NCI-H1417 (cell line): ENCODE results near the gene AKAP13.
"Not testable (repeated sequence)": the region's sequence is repeated elsewhere in the genome, so short reads cannot be mapped to it uniquely, and the experiment has no call there.

Experiments used
- DNase-seq, 3 experiments: peaks; one replicate each; lab custom pipeline; 2025; lab: John Stamatoyannopoulos, UW

Gene AKAP13

DNA sequence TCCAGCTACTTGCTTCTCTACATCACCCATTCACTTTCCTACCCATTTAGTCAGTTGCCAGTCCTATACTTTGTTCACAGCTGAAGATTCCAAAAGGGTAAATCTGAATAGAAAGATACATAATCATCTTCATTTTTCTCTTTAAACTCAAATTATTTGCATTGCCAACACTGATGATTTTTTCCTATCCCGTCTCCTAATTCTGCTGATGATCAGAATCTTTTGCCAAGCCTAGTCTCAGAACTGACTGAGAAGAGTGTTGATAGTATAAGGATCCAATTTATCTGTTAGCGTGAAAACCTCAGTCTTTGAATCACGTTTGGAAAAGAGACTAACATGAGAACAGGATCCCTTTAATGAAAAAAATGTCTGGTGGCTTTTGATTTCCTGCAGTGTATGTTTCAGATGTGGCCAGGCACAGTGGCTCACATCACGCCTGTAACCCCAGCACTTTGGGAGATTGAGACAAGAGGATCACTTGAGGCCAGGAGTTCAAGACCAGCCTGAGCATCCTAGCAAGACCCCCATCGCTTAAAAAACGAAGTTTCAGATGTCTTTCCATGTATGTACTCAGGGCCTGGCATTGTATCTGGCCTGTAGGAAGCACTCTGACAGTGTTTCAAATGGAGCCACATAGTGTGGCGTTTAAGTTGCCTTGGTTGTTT, 244.9 kb downstream of the AKAP13 start:
- no peak for DNase-seq

GRCh38 chr15:85625856-85626255, 245.5 kb downstream of the AKAP13 start:
- DNase-seq = no peak

DNA sequence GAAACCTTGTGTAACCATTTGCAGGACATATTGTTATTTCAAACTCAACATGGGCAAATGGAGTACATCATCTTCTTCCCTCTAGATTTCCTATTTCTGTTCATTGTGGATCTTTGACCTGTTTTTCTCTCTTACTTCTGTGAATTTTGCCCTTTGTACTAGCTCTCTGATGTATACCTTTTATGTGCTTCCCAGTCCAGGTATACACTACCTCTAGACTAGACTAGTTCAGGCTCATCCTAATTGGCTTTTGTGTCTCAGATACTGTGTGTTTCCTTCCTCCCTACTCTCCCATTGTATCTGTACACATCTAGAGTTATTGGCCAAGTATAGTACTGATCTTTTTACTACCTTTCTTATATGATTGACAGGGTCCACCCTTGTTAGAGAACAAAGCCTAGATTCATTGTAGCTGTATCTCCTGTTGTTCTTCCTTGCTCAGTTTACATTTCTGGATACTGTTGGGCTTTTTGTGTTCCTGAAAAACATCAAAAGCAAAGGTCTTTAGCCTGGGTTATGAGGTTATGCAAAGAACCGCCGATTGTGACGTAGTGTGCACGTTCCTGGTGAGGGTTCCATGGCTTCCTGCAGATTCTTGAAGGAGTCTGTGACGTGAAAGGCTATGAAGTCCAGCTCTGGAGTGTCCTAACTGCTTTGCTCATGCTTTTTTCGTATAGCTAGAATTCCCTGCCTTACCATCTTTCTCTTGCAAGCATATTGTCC, 247.0 kb downstream of the AKAP13 start:
- no peak for DNase-seq

DNA sequence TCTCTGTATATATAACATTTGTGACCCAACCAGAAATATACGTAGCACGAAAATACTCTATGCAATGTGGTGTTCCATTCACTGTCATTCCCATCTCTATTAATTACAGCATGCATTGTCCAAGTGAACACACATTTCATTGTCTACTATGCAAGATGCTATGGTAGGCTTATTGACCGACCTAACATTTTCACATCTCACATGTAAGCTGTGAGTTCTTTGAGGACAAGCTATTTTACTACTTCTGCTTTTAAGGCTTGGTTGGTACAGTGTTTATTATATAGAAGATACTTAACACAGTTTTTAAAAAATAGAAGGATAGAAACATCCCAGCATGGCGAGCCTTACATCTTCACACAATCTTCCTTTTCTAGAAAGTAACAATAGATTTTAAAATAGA, 249.9 kb downstream of the AKAP13 start:
- DNase-seq = no peak

DNA sequence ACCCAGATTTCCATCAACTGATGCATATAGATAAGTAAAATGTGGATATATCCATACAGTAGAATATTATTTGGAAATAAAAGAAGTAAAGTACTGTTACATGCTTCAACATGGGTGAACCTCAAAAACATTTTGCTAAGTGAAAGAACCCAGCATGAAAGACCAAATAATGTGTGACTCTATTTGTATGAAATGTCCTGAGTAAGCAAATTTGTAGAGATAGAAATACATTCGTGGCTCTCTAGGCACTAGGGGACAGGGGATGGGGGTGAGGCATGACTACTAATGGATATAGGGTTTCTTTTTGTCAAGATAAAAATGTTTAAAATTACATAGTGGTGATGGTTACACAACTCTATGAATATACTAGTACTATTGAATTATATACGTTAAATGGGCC, 250.6 kb downstream of the AKAP13 start:
- DNase-seq = no peak

DNA sequence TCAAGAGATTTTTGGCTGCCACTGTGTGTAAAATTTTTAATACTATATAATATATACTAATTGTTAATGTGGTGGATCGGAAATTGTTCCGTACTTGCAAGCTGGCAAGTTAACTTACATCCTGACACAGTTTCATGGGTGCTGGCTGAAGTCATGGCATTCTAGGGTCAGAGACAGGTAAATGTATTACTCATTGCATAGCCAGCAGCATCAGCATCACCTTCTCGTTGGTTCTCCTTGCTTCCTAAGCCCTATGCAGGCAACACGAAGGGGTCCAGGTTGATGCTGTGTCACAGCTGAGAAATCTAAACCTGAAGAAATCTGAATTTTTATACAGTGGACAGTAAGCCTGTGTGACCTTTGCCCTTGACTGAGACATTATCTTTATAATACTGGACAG, 251.6 kb downstream of the AKAP13 start:
- no peak for DNase-seq

DNA sequence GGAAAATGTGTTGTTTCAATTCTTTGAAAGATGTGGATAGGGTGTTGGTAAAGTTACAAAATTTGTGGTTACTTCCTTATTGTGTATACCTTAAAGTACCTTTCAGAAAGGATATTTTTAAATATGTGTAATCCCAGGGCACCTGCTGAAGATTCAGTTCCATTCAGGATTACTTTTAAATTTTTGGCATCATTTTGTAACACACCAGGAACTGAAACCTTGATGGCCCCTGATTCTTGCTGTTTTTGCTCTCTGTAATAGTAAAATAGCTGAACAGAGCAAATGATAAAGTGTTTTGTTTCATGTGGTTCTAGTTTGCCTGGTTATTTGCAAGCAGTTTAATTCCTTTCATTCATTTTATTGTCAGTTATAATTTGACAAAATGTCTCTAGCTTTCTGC, 253.5 kb downstream of the AKAP13 start:
- no peak for DNase-seq

DNA sequence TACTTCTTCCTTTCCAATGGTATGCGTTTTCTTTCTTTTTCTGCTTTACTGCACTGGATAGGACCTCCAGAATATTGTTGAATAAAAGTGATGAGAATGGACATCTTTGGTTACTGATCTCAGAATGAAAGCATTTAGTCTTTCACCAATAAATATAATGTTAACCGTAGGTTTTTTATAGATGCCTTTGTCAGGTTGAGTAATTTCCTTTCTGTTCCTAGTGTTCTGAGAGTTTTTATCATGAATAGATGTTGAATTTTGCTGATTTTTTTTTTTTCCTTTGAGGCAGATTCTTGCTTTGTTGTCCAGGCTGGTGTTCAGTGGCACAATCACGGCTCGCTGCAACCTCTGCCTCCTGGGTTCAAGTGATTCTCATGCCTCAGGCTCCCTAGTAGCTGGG, 255.9 kb downstream of the AKAP13 start:
- DNase-seq = no peak

DNA sequence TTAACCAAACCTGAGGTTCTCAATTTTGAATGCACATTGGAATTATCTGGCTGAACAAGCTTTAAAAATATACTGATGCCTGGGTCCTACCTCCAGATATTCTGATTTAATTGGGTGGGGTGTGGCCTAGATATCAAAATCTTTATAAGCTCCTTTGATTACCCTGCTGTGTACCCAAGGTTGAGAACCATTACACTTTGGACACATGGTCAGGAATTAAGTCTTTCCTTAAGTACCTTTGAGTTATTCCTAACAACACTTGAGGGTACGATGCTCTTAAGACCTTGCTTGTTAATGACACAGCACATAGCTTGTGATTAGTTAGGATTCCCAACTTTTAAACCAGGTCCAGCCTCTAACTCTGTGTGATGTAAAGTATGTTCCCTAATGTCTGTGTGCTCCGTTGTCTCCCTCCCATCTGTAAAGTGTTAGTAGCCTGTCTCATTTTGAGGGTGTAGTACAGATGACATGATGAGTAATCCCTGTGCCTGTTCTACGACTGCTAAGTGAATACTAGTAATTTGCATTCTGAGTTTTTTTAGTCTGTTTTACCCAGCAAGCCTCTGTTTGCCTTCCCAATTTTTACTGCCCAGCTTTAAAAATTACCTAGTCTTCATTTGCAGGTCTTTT, 259.5 kb downstream of the AKAP13 start:
- DNase-seq = no peak

DNA sequence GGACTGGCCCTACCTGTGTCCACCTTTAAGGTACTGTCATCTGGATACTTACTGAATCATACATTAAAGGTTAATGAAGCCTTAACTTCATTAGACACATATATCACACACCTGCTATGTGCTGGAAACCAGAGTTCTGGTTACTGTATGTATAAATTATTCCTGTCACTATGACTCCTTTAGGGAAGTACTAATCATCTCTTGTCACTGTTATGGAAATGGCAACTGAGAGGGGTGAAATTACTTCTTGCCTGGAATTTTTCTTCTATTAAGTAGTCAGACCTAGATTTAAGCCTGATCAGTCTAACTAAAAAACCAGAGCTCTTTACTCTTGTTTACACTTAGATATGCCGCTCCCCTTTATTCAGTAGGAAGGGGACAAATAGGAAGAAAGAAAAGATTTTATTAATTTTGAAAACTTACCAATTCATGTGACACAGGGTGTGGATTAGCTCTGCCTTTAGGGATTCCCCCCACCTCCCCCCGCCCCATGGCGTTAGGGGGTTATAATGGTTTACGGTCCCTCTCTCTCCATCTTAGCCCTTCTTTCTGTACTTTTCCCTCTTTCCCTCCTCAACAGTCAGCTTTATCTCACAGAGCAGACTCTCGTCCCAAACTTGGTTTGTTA, 261.8 kb downstream of the AKAP13 start:
- DNase-seq = peak in 1 of 3 experiments; percentile 57

DNA sequence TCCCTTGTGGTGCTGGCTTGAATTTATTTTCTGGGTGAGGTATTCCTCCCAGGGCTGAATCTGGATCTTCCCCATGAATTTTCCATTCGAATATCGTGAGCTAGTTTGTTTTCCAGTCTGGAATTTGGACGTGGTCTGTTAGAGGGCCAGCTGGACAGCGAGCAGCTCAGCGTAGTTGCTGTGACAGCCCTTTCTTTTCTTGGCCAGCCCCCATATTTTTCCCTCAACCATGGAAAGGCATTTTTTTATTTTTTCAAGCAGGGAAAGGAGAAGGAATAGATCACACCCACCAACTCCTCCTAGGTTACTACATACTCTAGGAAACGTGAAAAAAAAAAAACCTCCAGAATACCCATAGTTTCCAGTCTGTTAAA, 262.3 kb downstream of the AKAP13 start:
- DNase-seq = no peak

GRCh38 chr15:85646538-85647091, 266.2 kb downstream of the AKAP13 start:
- no peak for DNase-seq

DNA sequence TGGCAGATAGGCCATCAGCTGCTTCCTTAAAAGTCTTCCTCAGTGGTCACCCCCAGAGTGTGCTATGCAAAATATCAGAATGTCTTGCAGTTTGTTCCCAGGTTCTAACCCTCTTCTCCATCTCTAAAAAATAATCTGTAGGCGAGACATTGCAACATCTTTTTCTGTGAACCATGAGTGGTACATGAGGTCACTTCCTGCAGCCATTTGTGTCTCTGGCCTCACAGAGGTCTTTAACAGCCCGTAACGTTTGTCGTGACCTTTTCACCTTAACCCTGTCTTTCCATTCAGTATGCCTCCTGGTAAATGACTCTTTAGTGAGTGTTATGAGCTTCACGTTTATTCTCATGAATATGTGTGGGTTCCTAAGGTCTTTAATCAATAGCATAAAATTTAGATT, 269.0 kb downstream of the AKAP13 start:
- DNase-seq = peak in 1 of 3 experiments; percentile 14

DNA sequence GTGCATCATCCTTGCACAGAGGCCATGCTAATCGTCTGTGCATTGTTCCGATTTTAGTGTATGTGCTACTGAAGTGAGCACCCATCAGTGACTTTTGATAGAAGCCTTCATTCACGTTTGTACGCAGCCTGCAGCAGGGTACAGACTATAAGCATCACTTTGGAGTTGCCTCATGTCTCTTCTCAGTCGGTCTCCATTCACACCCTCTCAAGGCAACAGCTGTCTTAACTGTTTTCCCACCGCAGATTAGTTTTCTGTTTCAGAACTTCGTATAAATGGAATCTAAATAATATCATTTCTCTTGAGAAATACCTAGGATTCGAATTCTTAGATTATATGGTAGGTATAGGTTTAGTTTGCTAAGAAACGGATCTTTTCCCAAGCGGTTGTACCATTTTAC, 271.1 kb downstream of the AKAP13 start:
- no peak for DNase-seq

DNA sequence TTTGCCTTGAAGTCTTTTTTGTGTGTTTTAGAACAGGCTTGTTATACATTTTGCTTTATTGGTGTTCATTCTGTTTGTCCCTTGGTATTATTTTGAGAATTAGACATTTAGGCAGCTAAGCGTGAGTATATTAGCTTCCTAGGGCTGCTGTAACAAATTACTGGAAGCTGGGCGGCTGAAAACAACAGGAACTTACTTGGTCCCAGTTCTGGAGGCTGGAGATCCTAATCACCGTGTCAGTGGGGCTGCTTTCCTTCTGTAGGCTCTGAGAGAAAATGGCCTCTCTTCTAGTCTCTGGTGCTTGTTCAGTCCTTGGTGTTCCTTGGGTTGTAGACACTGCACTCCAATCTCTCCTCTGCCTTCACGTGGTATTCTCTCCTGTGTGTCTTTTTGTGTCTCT, 272.1 kb downstream of the AKAP13 start:
- DNase-seq = no peak

DNA sequence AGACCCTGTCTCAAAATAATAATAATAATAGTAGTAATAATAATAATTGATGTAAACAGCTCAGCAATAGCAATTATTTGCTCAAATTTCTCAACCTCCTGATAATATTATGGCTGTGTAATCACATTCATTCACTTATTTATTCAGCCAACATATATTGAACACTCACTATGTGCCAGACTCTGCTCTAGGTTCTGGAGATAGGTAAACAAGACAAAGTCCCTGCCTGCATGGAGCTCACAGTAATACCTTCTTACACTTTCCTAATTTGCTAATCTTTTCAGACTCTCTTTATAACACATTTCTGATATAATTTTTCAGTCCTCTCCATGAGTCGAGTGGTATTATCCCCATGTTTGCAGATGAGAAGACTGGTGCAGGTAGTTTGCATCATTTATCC, 276.7 kb downstream of the AKAP13 start:
- DNase-seq = no peak

DNA sequence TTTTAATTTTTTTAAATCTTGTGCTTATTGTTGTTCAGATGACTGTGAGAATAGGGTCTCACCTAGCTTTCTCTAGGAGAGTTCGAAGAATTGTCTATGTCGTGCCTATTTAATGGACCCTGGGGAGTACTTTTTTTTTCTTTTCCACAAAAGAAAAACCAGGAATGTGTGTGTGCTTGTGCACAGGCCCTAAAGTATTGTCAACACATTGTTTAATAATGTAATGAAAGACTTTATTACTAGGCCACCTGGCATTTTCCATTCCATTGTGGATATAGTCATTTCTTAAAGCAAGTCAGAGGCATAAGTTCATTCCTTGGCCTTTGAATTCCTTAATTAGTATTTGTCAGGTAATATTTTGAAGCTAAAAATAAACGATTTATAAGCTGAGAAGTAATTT, 278.4 kb downstream of the AKAP13 start:
- DNase-seq = no peak

DNA sequence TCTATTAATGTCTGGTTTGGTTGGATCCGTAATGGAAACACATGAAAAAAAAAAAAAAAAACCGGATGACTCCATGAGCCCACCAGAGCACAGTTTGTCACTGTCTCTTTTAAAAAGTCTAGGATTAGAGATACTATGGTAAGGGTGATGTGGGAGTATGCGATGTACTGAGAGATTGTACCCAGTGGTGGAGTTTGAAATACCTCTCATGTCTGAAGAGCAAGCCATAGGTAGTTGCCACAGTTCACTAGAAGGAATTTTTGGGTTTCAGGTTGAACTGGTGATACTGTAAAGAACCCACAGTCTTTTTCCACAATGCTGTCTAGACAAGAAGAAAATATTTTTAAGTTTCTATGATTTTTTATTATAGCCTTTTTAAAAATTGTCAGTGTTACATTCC, 281.5 kb downstream of the AKAP13 start:
- DNase-seq = no peak

DNA sequence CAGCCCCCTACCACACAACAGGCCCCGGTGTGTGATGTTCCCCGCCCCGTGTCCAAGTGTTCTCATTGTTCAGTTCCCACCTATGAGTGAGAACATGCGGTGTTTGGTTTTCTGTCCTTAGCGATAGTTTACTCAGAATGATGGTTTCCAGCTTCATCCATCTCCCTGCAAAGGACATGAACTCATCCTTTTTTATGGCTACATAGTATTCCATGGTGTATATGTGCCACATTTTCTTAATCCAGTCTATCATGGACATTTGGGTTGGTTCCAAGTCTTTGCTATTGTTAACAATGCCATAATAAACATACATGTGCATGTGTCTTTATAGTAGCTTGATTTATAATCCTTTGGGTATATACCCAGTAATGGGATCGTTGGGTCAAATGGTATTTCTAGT, 285.3 kb downstream of the AKAP13 start:
- DNase-seq = not testable (repeated sequence)

DNA sequence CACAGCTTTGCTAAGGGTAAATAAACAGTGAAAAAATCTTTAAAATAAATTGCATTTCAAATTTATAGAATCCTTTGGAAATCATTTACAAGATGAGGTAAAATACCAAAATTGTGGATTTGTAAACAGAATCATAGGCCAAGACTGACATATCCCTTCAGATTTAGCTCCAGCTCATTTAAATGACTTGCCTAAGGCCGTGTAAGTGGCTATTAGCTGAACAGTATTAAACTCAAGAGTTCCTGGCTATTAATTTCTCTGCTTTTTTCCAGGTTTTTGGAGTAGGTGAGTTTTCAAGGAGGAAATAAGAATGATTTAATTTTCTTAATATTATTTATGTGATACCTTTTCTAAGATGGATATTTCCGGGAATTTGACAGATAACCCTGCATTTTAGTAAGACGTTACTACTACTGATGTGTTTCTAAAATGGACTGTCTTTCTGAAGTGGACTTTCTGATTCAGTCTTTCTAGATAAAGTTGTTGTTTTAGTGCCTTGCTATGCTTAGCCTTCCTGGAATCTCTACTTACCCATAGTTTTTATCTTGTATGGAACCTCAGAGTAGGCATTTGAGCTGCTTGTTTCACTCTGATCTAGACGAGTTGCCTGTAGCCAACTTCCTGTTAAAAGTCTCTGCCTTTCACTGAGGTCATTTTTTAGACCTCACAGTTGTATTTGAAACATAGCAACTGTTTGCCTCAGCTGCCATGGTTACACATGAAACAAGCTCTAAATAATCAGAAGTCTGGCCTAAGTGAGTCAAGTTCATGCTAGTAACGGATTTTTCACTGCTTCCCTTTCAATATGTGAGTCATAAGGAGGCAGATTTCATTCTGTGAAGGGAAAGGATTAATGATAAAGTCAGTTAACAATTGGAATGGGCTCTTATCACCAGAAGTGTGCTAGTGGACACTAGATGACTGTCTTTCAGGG, 287.4 kb downstream of the AKAP13 start:
- peak in 1 of 3 experiments; percentile 29 for DNase-seq

DNA sequence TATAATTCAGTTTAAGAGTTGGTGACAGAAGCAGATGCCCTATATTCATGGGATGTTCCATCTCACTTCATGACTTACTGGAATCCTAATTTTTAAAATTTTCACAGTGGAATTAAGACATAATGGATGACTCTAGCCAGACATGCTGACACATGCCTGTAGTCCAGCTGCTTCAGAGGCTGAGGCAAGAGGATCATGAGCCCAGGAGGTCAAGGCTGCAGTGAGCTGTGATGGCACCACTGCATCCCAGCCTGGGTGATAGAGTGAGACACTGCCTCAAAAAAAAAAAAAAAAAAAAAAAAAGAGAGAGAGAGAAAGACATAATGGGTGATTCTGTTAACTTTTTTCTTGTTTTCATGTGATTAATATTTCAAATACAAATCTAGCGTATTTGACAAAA, 290.8 kb downstream of the AKAP13 start:
- no peak for DNase-seq
